Activated CD8-positive, alpha-beta memory T cell treated with anti-CD3 and anti-CD28 coated beads, Interleukin-2, amount 50 U/mL, for 4 hours (primary cell): ENCODE data around the gene ZFYVE21.
A peak's percentile ranks its signal among the peaks of the same experiment; 100 is the strongest.

Source experiments
- DNase-seq: peaks from one replicate; pipeline ENCODE4 v3.0.0-alpha.2; 2020

The ZFYVE21 gene

GRCh38 chr14:103706551-103707328, 8.9 kb upstream of the ZFYVE21 start:
- no peak for DNase-seq

GRCh38 chr14:103707329-103708263, 8.0 kb upstream of the ZFYVE21 start:
- DNase-seq, result no peak

- DNase-seq, result no peak
Measured at GRCh38 chr14:103708750-103709187, 6.8 kb upstream of the ZFYVE21 start.

GRCh38 chr14:103709814-103710213, 5.8 kb upstream of the ZFYVE21 start:
- no peak for DNase-seq

- no peak for DNase-seq
Measured at GRCh38 chr14:103710771-103711377, 4.7 kb upstream of the ZFYVE21 start.

GRCh38 chr14:103711516-103712431, 3.8 kb upstream of the ZFYVE21 start:
- no peak for DNase-seq

GRCh38 chr14:103712633-103713247, 2.9 kb upstream of the ZFYVE21 start:
- DNase-seq, result no peak

GRCh38 chr14:103713304-103714062, 2.1 kb upstream of the ZFYVE21 start:
- no peak for DNase-seq

GRCh38 chr14:103714063-103714724, 1.4 kb upstream of the ZFYVE21 start:
- DNase-seq, result no peak

- DNase-seq, result peak; percentile 29
Measured at GRCh38 chr14:103716091-103716801, 636 bp downstream of the ZFYVE21 start.

GRCh38 chr14:103716899-103717411, 1.3 kb downstream of the ZFYVE21 start:
- no peak for DNase-seq

GRCh38 chr14:103718572-103718971, 3.0 kb downstream of the ZFYVE21 start:
- DNase-seq, result no peak

GRCh38 chr14:103719751-103720150, 4.1 kb downstream of the ZFYVE21 start:
- no peak for DNase-seq

GRCh38 chr14:103721334-103722120, 5.9 kb downstream of the ZFYVE21 start:
- DNase-seq, result no peak

GRCh38 chr14:103723748-103724081, 8.1 kb downstream of the ZFYVE21 start:
- no peak for DNase-seq

GRCh38 chr14:103724116-103724515, 8.5 kb downstream of the ZFYVE21 start:
- DNase-seq, result no peak

GRCh38 chr14:103725001-103725682, 9.5 kb downstream of the ZFYVE21 start:
- no peak for DNase-seq

- no peak for DNase-seq
Measured at GRCh38 chr14:103725739-103726395, 10.3 kb downstream of the ZFYVE21 start.
